SU-DHL-6 (cell line): ENCODE results near the gene ARHGAP20.

Experiments
- EZH2phosphoT487 ChIP-seq: fragments of 200-600 bp; sonication (generic), shearing (Covaris generic); conservative IDR thresholded peaks from 2 replicates; pipeline ENCODE4 v1.6.1; 2018; ENCODE audit warnings: mild to moderate bottlenecking, antibody characterized with exemption, low read length, moderate library complexity, mixed read lengths
- TF ChIP-seq, protein P1 (sequence below): fragments of 200-600 bp; sonication (generic); IDR thresholded peaks from one replicate; pipeline ENCODE4 v1.5.1; 2017; ENCODE audit warnings: antibody characterized with exemption, mild to moderate bottlenecking, low read length, moderate library complexity; ENCODE audit not compliant: insufficient read depth, poor library complexity, severe bottlenecking

DNA sequence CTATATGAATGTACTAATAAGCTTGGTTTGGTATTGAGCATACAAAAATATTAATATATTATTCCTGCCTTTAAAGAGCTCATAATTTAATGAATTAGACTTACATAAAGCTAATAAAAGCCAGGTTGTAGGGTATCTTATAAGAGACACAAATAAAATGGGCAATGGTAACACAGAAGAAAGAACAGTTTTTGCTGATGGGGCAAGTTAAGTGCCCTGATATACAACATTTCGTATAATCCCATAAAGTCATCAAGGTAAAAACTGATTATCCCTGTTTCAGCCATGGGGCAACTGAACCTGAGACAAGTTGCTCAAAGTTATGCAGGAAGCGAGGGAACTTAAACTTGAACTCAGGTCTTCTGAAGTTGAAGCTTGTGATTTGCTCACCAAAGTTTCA is 48.9 kb upstream of the ARHGAP20 start:
- TF ChIP-seq EZH2phosphoT487, result no peak
- TF ChIP-seq, protein P1, sequence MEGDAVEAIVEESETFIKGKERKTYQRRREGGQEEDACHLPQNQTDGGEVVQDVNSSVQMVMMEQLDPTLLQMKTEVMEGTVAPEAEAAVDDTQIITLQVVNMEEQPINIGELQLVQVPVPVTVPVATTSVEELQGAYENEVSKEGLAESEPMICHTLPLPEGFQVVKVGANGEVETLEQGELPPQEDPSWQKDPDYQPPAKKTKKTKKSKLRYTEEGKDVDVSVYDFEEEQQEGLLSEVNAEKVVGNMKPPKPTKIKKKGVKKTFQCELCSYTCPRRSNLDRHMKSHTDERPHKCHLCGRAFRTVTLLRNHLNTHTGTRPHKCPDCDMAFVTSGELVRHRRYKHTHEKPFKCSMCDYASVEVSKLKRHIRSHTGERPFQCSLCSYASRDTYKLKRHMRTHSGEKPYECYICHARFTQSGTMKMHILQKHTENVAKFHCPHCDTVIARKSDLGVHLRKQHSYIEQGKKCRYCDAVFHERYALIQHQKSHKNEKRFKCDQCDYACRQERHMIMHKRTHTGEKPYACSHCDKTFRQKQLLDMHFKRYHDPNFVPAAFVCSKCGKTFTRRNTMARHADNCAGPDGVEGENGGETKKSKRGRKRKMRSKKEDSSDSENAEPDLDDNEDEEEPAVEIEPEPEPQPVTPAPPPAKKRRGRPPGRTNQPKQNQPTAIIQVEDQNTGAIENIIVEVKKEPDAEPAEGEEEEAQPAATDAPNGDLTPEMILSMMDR, result no peak
